Pancreas (tissue), 10 donors: ENCODE data around the gene LTBR. TPM values are rescaled to one million over a fixed set of nuclear protein-coding genes. Genes with fewer than 3 reads are reported as not detected.

Source experiments
- ATAC-seq, 4 donors: fragments of 200-7000 bp; cut with Tn5 transposase; one replicate each; pipeline versions ENCODE4 v1.8.0 to v1.9.1; 2020; ENCODE audit warnings: mild to moderate bottlenecking in 4 of 4, moderate library complexity in 4 of 4
- DNase-seq, 6 donors: peaks; one replicate each; pipeline ENCODE4 v3.0.0-alpha.2; 2020
- FAIRE-seq: peaks from 2 replicates; lab custom pipeline; 2012; peaks lifted over from hg19 to GRCh38; lab: Jason Lieb, UNC
- H3K27ac ChIP-seq, 4 donors: fragments of 200-600 bp; sonication (generic); 1 replicate in 3 of 4; 2 replicates in 1 of 4; pipeline versions ENCODE4 v1.5.0 to v1.8.0; 2020
- H3K27me3 ChIP-seq, 4 donors: fragments of 200-600 bp; one replicate each; pipeline ENCODE4 v1.8.0; 2021
- H3K36me3 ChIP-seq, 3 donors: fragments of 200-600 bp; sonication (generic) in 1 of 3; one replicate each; pipeline versions ENCODE4 v1.5.0 to v1.8.0; 2020 to 2021
- H3K4me1 ChIP-seq, 3 donors: fragments of 200-600 bp; one replicate each; pipeline ENCODE4 v1.8.0; 2021
- H3K4me3 ChIP-seq, 4 donors: fragments of 200-600 bp; sonication (generic) in 2 of 4; one replicate each; pipeline versions ENCODE4 v1.5.0 to v1.8.0; 2020 to 2021
- H3K9me3 ChIP-seq, 4 donors: fragments of 200-600 bp; one replicate each; pipeline ENCODE4 v1.8.0; 2021
- WGBS, 2 donors: extraction: QIAGEN DNeasy Blood & Tissue Kit; methylation state at CpG; one replicate each; pipeline ENCODE4 v1.1.7; 2013; 5-methylcytosine and 5-hydroxymethylcytosine counted together
- intact Hi-C, 3 donors: fragments of 100-400 bp; cut with DNase I; formaldehyde crosslinking; loops; one replicate each; pipeline versions ENCODE4 v1.11.1 to v1.14.2; 2022
- polyA plus RNA-seq, 2 donors: library from polyadenylated mRNA; stranded (reverse); fragments of 200-250 nt; gene quantifications; one replicate each; pipeline ENCODE4 v1.2.3, GENCODE V29; 2013
- total RNA-seq, 6 donors: library from RNA; stranded (reverse); fragmentation: NEBNext Ultra II Directional in 4 of 6; extraction: Animal tissue kit (Norgen Biotek cat#: 25700) in 4 of 6; gene quantifications; one replicate each; pipeline versions ENCODE4 v1.2.1 to v1.2.4, GENCODE V29; 2021 to 2023
- TF ChIP-seq, protein P1 (sequence below), 4 donors: fragments of 200-600 bp; sonication (generic) in 3 of 4; IDR thresholded peaks; one replicate each; pipeline versions ENCODE4 v1.5.0 to v1.8.0; 2021; ENCODE audit warnings: antibody characterized with exemption in 4 of 4
- donor health status: healthy with polysubstance abuse.
- donor health status: DM: no; HTN: no; CAD: no; lungs with moderate emphysema.
- donor health status: DM: no; HTN: no; CAD: no.
- donor health status: control.
- donor health status: control.
- donor health status: Bipolar disorder and iron deficiency.
- donor health status: DM: yes; HTN: yes; CAD: no.
- donor health status: DM: no; HTN: no; CAD: no.
- donor health status: DM: no; HTN: no; CAD: no.
- donor health status: DM: yes; HTN: yes; CAD: no.

Gene LTBR
- total and polyA plus RNA-seq, 8 donors: 50.0 to 82.1 (median 71.6) TPM

DNA sequence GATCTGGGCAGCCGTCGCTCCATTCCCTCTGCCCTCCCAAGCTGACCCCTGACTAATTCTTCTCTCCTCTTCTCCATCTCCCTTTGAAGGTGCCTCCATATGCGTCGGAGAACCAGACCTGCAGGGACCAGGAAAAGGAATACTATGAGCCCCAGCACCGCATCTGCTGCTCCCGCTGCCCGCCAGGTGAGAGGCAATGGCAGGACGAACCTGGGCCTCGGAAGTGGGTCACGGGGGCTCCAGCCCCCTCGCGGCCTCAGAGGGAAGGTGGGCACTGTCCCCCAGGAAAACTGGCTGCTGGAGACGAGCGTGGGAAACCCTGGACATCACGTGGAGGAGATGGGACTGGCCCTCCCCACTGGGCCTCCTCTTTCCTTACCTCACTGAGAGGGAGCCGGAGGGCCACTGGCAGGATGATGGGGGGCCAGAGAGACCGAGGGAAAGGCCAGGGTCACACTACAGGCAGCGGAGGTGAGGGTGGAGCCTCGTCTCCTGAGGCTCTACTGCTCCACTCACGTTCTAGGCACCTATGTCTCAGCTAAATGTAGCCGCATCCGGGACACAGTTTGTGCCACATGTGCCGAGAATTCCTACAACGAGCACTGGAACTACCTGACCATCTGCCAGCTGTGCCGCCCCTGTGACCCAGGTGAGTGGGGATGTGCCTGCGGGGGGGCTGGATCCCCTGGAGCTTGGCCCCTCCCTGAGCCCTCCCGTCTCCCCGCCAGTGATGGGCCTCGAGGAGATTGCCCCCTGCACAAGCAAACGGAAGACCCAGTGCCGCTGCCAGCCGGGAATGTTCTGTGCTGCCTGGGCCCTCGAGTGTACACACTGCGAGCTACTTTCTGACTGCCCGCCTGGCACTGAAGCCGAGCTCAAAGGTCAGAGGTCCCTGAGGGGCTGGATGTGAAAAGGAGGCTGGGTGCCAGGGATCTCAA, 806 bp downstream of the LTBR start:
- WGBS, 2 donors: 12 to 18% methylated on average over 34 to 36 of the region's 36 CpGs
- peaks cover 0 to 11% (median 5%) of the 10 kb centered on the region in 3 donors for H3K36me3 ChIP-seq
- peaks cover 4 to 18% (median 9%) of the 10 kb centered on the region in 3 donors for H3K4me1 ChIP-seq
- intact Hi-C loops: no loop called here
- peak overlapping the region; percentile 66 to 96 (median 90) for H3K4me3 ChIP-seq
- TF ChIP-seq, protein P1, sequence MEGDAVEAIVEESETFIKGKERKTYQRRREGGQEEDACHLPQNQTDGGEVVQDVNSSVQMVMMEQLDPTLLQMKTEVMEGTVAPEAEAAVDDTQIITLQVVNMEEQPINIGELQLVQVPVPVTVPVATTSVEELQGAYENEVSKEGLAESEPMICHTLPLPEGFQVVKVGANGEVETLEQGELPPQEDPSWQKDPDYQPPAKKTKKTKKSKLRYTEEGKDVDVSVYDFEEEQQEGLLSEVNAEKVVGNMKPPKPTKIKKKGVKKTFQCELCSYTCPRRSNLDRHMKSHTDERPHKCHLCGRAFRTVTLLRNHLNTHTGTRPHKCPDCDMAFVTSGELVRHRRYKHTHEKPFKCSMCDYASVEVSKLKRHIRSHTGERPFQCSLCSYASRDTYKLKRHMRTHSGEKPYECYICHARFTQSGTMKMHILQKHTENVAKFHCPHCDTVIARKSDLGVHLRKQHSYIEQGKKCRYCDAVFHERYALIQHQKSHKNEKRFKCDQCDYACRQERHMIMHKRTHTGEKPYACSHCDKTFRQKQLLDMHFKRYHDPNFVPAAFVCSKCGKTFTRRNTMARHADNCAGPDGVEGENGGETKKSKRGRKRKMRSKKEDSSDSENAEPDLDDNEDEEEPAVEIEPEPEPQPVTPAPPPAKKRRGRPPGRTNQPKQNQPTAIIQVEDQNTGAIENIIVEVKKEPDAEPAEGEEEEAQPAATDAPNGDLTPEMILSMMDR (IDR thresholded peaks at IDR 0.05): no peak
- DNase-seq (peak in 2 of 6 donors; percentile 53 to 74), ATAC-seq (peak; percentile 17 to 42 (median 22)), FAIRE-seq (no peak)
- peak overlapping the region; percentile 63 to 95 (median 84) for H3K27ac ChIP-seq
- no peaks in the 10 kb centered on the region for H3K27me3 ChIP-seq
- H3K9me3 ChIP-seq: no peaks in the 10 kb centered on the region

DNA sequence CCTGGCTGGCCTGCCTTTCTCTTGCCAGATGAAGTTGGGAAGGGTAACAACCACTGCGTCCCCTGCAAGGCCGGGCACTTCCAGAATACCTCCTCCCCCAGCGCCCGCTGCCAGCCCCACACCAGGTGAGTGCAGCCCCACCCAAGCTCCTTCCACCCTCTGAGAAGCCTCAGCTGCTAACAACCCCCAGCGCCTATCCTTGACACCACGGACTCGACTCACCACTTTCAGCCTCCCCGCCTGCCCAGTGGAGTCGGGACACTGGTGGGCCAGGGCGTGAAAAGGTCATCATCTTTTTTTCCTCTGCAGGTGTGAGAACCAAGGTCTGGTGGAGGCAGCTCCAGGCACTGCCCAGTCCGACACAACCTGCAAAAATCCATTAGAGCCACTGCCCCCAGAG, 2.1 kb downstream of the LTBR start:
- H3K4me3 ChIP-seq: no peak overlapping the region
- WGBS, 2 donors: 79 to 84% methylated on average over 11 of the region's 11 CpGs
- intact Hi-C loops: no loop called here

DNA sequence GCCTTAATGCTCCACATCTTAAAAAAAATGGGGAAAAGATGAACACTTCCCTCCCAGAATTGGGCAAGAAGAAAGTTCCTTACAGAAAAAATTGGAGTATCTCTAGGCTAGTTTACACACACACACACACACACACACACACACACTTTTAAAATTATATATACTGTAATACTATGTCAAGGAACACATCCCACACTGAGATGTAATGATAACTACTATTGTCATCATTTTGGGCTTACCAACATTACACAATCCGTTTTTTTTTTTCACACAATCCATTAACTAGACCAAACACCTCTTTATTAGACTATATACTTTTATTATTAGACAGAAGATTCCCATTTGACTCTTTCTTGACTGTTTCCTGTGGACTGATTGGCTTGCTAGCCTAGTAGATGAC, 2.5 kb downstream of the LTBR start:
- TF ChIP-seq, protein P1 (IDR thresholded peaks at IDR 0.05): no peak
- H3K36me3 ChIP-seq: peaks cover 0 to 19% (median 5%) of the 10 kb centered on the region in 3 donors
- intact Hi-C loops: no loop called here
- WGBS, 2 donors: 33 to 38% methylated on average over 1 of the region's 1 CpG
- H3K27ac ChIP-seq: no peak overlapping the region
- H3K4me3 ChIP-seq: no peak overlapping the region
- H3K27me3 ChIP-seq: no peaks in the 10 kb centered on the region
- no peak for ATAC-seq
- no peak for DNase-seq
- no peak for FAIRE-seq
- H3K4me1 ChIP-seq: peaks cover 4 to 18% (median 10%) of the 10 kb centered on the region in 3 donors
- no peaks in the 10 kb centered on the region for H3K9me3 ChIP-seq

More for the DNA sequence above, 2.1 kb downstream of the LTBR start:
- no peak for ATAC-seq
- TF ChIP-seq, protein P1 (IDR thresholded peaks at IDR 0.05): no peak
- Histone ChIP-seq H3K9me3 (no peaks in the 10 kb centered on the region), H3K27ac (no peak overlapping the region), H3K36me3 (peaks cover 0 to 16% (median 5%) of the 10 kb centered on the region in 3 donors), H3K27me3 (no peaks in the 10 kb centered on the region), H3K4me1 (peaks cover 4 to 18% (median 9%) of the 10 kb centered on the region in 3 donors)
- FAIRE-seq: no peak
- peak in 1 of 6 donors; percentile 64 for DNase-seq

DNA sequence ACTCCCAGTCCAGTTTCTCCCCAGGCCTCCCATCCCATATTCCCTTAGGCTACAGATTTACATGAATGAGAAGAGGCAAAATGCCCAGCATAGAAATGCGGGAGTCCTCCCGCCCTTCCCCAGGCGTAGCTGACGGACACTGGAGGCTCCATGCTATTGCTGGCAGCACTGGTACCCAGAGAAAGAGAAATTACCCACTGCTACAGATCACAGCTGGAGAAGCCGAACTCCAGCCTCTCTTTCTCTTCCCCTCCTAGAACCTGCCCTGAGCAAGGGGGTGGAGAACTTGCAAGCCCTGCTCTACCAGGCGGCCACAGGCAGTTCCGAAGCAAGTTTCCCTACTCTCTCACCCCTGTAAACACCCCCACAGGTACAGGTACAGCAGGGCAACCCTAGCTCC, 3.6 kb downstream of the LTBR start:
- H3K4me3 ChIP-seq: no peak overlapping the region
- H3K36me3 ChIP-seq: peaks cover 0 to 19% (median 5%) of the 10 kb centered on the region in 3 donors
- DNase-seq: no peak
- H3K4me1 ChIP-seq: peaks cover 15 to 26% (median 20%) of the 10 kb centered on the region in 3 donors
- H3K9me3 ChIP-seq: no peaks in the 10 kb centered on the region
- H3K27me3 ChIP-seq: no peaks in the 10 kb centered on the region
- no peak for FAIRE-seq
- ATAC-seq: no peak
- no peak overlapping the region for H3K27ac ChIP-seq
- TF ChIP-seq, protein P1 (IDR thresholded peaks at IDR 0.05): no peak
- intact Hi-C loops: no loop called here
- WGBS, 2 donors: 95 to 97% methylated on average over 7 of the region's 7 CpGs
